DND-41 (cell line): ENCODE measurements around the gene TAC1.

Experiments used
- ATAC-seq: fragments of 200-7000 bp; cut with Tn5 transposase; 3 replicates; pipeline ENCODE4 v1.9.1; 2021; ENCODE audit warnings: low read depth; ENCODE audit not compliant: insufficient read depth
- DNase-seq: peaks from one replicate; pipeline ENCODE4 v3.0.0-alpha.2; 2020
- H2AFZ ChIP-seq: 2 replicates; pipeline ENCODE4 v1.6.0; 2012; ENCODE audit warnings: low read depth, low read length
- H3K27ac ChIP-seq: 2 replicates; pipeline ENCODE4 v1.5.1; 2012; ENCODE audit warnings: low read length, inconsistent platforms
- H3K27me3 ChIP-seq: fragments of 200-600 bp; sonication (generic); 2 replicates; pipeline ENCODE4 v1.6.0; 2012; ENCODE audit warnings: low read length, mild to moderate bottlenecking, inconsistent platforms; ENCODE audit not compliant: insufficient read depth, poor library complexity
- H3K36me3 ChIP-seq: 2 replicates; pipeline ENCODE4 v1.5.1; 2012; ENCODE audit warnings: low read length, inconsistent platforms; ENCODE audit not compliant: insufficient read depth
- H3K4me1 ChIP-seq: 2 replicates; pipeline ENCODE4 v1.5.1; 2012; ENCODE audit warnings: mild to moderate bottlenecking, low read length; ENCODE audit not compliant: insufficient read depth
- H3K4me2 ChIP-seq: 2 replicates; pipeline ENCODE4 v1.6.0; 2012; ENCODE audit warnings: mild to moderate bottlenecking, moderate library complexity, low read length, inconsistent platforms; ENCODE audit not compliant: insufficient read depth
- H3K4me3 ChIP-seq, 2 experiments: fragments of 200-600 bp in 1 of 2; shearing (Covaris generic) in 1 of 2; 2 replicates each; pipeline ENCODE4 v1.5.1; 2012 to 2016; ENCODE audit warnings: inconsistent platforms in 2 of 2, low read length in 2 of 2, mild to moderate bottlenecking in 2 of 2, low read depth in 1 of 2, moderate library complexity in 1 of 2
- H3K79me2 ChIP-seq: 2 replicates; pipeline ENCODE4 v1.6.0; 2012; ENCODE audit warnings: low read length, inconsistent platforms; ENCODE audit not compliant: insufficient read depth
- H3K9ac ChIP-seq: 2 replicates; pipeline ENCODE4 v1.6.0; 2012; ENCODE audit warnings: low read depth, mild to moderate bottlenecking, inconsistent platforms, low read length, moderate library complexity
- H3K9me3 ChIP-seq: 2 replicates; pipeline ENCODE4 v1.5.1; 2012; ENCODE audit warnings: low read length, moderate library complexity, mild to moderate bottlenecking, inconsistent platforms; ENCODE audit not compliant: insufficient read depth, severe bottlenecking
- H4K20me1 ChIP-seq: 2 replicates; pipeline ENCODE4 v1.6.0; 2012; ENCODE audit warnings: low read length; ENCODE audit not compliant: insufficient read depth
- EZH2 ChIP-seq: IDR thresholded peaks from 3 replicates; pipeline ENCODE4 v1.6.1; 2012; ENCODE audit warnings: borderline replicate concordance, low read depth, mild to moderate bottlenecking, moderate library complexity, low read length, inconsistent platforms; ENCODE audit not compliant: severe bottlenecking
- TF ChIP-seq, protein P1 (sequence below): IDR thresholded peaks from 2 replicates; pipeline ENCODE4 v1.5.1; 2012; ENCODE audit warnings: borderline replicate concordance, low read length, moderate library complexity, mild to moderate bottlenecking; ENCODE audit not compliant: poor library complexity, severe bottlenecking; ENCODE audit errors: extremely low read depth

The TAC1 gene

DNA sequence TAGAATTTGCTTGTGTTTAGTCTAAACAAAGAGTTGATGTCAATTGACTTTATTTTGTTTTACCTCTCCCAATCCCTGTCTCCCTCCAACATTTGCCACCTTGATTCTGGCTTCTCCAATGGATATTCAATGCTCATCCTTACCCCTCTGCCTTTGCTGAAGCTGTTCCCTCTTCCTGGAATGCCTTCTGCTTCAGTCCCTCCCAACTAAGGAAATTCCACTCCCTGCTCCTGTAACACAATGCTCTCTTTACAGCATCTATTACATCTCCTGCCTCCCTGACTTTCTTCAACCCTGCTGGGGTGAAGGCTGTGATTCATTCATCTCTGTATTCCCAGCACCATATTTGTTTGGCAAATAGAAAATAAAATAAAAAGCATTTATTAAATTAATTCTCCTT is 34.5 kb upstream of the TAC1 start:
- Histone ChIP-seq H3K4me3 (no peak overlapping the region), H3K9me3 (no peaks in the 10 kb centered on the region), H3K4me1 (no peaks in the 10 kb centered on the region), H4K20me1 (no peaks in the 10 kb centered on the region), H2AFZ (no peak overlapping the region), H3K9ac (no peak overlapping the region), H3K4me2 (no peak overlapping the region), H3K27me3 (no peaks in the 10 kb centered on the region), H3K27ac (no peak overlapping the region), H3K79me2 (no peaks in the 10 kb centered on the region), H3K36me3 (no peaks in the 10 kb centered on the region)
- ATAC-seq: no peak
- TF ChIP-seq, protein P1, sequence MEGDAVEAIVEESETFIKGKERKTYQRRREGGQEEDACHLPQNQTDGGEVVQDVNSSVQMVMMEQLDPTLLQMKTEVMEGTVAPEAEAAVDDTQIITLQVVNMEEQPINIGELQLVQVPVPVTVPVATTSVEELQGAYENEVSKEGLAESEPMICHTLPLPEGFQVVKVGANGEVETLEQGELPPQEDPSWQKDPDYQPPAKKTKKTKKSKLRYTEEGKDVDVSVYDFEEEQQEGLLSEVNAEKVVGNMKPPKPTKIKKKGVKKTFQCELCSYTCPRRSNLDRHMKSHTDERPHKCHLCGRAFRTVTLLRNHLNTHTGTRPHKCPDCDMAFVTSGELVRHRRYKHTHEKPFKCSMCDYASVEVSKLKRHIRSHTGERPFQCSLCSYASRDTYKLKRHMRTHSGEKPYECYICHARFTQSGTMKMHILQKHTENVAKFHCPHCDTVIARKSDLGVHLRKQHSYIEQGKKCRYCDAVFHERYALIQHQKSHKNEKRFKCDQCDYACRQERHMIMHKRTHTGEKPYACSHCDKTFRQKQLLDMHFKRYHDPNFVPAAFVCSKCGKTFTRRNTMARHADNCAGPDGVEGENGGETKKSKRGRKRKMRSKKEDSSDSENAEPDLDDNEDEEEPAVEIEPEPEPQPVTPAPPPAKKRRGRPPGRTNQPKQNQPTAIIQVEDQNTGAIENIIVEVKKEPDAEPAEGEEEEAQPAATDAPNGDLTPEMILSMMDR: no peak
- TF ChIP-seq EZH2: no peak
- no peak for DNase-seq

DNA sequence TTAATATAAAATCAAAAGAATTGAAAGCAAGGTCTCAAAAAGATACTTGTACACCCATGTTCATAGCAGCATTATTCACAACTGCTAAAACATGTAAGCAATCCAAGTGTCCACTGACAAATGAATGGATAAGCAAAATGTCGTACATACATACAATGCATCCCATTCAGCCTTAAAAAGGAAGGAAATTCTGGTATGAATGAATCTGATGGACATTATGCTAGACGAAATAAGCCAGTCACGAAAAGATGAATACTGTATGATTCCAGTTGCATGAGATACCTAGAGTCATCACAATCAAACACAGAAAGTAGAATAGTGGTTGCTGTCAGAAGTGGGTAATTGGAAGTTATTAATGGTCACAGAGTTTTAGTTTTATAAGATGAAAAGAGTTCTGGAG is 9.5 kb upstream of the TAC1 start:
- Histone ChIP-seq H3K4me3 (no peak overlapping the region), H3K4me2 (no peak overlapping the region), H3K79me2 (no peaks in the 10 kb centered on the region), H4K20me1 (no peaks in the 10 kb centered on the region), H3K27me3 (no peaks in the 10 kb centered on the region), H3K4me1 (no peaks in the 10 kb centered on the region), H3K27ac (no peak overlapping the region), H3K36me3 (no peaks in the 10 kb centered on the region), H2AFZ (no peak overlapping the region), H3K9me3 (no peaks in the 10 kb centered on the region), H3K9ac (no peak overlapping the region)
- TF ChIP-seq, protein P1: no peak
- no peak for TF ChIP-seq EZH2
- ATAC-seq (no peak), DNase-seq (no peak)

DNA sequence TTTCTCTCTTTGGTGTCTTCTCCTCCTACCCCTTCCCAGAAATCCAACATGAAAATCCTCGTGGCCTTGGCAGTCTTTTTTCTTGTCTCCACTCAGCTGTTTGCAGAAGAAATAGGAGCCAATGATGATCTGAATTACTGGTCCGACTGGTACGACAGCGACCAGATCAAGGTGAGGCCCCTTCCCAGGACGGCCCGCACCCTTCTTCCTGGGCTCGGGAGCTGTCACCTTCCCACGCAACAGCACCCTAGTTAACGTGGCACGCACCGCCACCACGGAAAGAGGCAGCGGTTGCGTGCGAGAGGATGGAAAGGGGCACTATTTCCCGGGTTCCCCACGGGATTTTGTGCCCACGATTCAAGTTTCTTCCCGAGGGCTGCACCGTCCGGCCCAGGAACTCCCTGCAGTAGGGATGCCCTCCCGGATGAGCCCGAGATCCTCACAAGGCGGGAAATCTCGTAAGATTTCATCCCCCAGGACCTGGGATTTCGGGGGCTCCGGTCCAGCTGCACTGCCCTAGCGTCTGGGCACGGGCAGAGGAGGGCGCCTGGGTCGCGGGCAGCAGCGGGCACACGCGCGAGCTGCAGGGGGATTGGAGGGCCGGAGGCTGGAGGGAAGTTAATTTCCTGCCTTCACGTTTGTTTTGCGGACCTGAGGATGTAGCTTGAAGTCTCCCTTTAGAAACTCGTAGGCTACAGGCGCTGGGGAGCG is 834 bp downstream of the TAC1 start:
- Histone ChIP-seq H3K9me3 (no peaks in the 10 kb centered on the region), H3K4me2 (no peak overlapping the region), H3K27me3 (no peaks in the 10 kb centered on the region), H3K36me3 (no peaks in the 10 kb centered on the region), H2AFZ (no peak overlapping the region), H3K4me1 (no peaks in the 10 kb centered on the region), H4K20me1 (no peaks in the 10 kb centered on the region), H3K79me2 (no peaks in the 10 kb centered on the region), H3K9ac (no peak overlapping the region), H3K4me3 (no peak overlapping the region), H3K27ac (no peak overlapping the region)
- TF ChIP-seq, protein P1: no peak
- TF ChIP-seq EZH2: no peak
- ATAC-seq (no peak), DNase-seq (no peak)
